SK-N-SH (cell line): Measurements from ENCODE around the gene MYO9B.

ENCODE experiments used
- CHD2 ChIP-seq: fragments of 150-350 bp; IDR thresholded peaks from 2 replicates; pipeline ENCODE4 v1.6.1; 2018; ENCODE audit warnings: low read length; ENCODE audit not compliant: partially characterized antibody
- EP300 ChIP-seq, 2 experiments: IDR thresholded peaks; 2 replicates each; pipeline versions ENCODE4 v1.4.0 to v1.6.1; 2012; ENCODE audit warnings: borderline replicate concordance in 1 of 2, low read depth in 1 of 2, low read length in 1 of 2
- EZH2phosphoT487 ChIP-seq: fragments of 200-600 bp; sonication (generic); IDR thresholded peaks from 2 replicates; pipeline ENCODE4 v1.6.1; 2017; ENCODE audit warnings: low read depth, mixed run types, mild to moderate bottlenecking, antibody characterized with exemption, moderate library complexity, borderline replicate concordance
- NFIC ChIP-seq: IDR thresholded peaks from 2 replicates; pipeline ENCODE4 v1.4.0; 2012; ENCODE audit warnings: borderline replicate concordance
- POLR2AphosphoS5 ChIP-seq: IDR thresholded peaks from 2 replicates; pipeline ENCODE4 v1.6.1; 2012; ENCODE audit warnings: low read depth, low read length
- RAD21 ChIP-seq: IDR thresholded peaks from 2 replicates; pipeline ENCODE4 v1.6.1; 2012; ENCODE audit warnings: mild to moderate bottlenecking, low read length
- SIN3A ChIP-seq: IDR thresholded peaks from 2 replicates; pipeline ENCODE4 v1.6.1; 2012; ENCODE audit warnings: low read depth, mild to moderate bottlenecking, low read length, moderate library complexity, borderline replicate concordance
- TAF1 ChIP-seq: IDR thresholded peaks from 2 replicates; pipeline ENCODE4 v1.6.1; 2012; ENCODE audit warnings: low read depth, mild to moderate bottlenecking, low read length, moderate library complexity, borderline replicate concordance
- TCF12 ChIP-seq: IDR thresholded peaks from 2 replicates; pipeline ENCODE4 v1.4.0; 2012
- TEAD4 ChIP-seq: IDR thresholded peaks from 2 replicates; pipeline ENCODE4 v1.4.0; 2012; ENCODE audit warnings: mild to moderate bottlenecking, borderline replicate concordance; ENCODE audit not compliant: insufficient read depth
- TF ChIP-seq, protein P1 (sequence below): fragments of 200-600 bp; sonication (generic); IDR thresholded peaks from 2 replicates; pipeline ENCODE4 v1.6.1; 2017; ENCODE audit warnings: antibody characterized with exemption, mild to moderate bottlenecking, moderate library complexity
- TF ChIP-seq, protein P2 (sequence below): IDR thresholded peaks from 2 replicates; pipeline ENCODE4 v1.4.0; 2012; ENCODE audit warnings: low read depth, borderline replicate concordance
- TF ChIP-seq, protein P3 (sequence below): IDR thresholded peaks from 2 replicates; pipeline ENCODE4 v1.4.0; 2012; ENCODE audit warnings: low read depth
- TF ChIP-seq, protein P4 (sequence below): fragments of 150-350 bp; IDR thresholded peaks from 2 replicates; pipeline ENCODE4 v1.6.1; 2017; ENCODE audit warnings: antibody characterized with exemption, low read length, low read depth, borderline replicate concordance

DNA sequence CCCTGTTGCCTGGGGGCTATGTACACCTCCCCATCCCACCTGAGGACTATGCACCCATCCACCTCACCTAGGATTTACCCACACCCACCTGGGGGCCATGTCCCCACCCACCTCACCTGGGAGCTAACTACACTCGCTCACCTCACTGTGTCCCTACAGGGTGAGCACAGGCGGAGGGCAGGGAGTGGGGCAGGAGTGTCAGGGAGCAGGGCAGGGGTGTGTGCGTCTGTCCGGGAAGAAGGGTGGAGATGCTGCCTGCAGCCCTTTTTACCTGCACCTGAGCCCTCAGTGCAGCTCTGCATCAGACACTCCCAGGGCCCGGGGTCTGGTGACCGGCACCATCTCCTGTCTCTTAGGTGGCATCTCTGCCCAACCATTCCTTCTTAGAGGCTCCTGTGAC lies 38.4 kb upstream of the MYO9B start:
- TF ChIP-seq, protein P1, sequence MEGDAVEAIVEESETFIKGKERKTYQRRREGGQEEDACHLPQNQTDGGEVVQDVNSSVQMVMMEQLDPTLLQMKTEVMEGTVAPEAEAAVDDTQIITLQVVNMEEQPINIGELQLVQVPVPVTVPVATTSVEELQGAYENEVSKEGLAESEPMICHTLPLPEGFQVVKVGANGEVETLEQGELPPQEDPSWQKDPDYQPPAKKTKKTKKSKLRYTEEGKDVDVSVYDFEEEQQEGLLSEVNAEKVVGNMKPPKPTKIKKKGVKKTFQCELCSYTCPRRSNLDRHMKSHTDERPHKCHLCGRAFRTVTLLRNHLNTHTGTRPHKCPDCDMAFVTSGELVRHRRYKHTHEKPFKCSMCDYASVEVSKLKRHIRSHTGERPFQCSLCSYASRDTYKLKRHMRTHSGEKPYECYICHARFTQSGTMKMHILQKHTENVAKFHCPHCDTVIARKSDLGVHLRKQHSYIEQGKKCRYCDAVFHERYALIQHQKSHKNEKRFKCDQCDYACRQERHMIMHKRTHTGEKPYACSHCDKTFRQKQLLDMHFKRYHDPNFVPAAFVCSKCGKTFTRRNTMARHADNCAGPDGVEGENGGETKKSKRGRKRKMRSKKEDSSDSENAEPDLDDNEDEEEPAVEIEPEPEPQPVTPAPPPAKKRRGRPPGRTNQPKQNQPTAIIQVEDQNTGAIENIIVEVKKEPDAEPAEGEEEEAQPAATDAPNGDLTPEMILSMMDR: no peak
- TF ChIP-seq EP300 (IDR thresholded peaks at IDR 0.05; ENCODE audit: borderline replicate concordance in 1 of 2, low read depth in 1 of 2, low read length in 1 of 2) (no peak), CHD2 (no peak), NFIC (no peak), TAF1 (no peak), TEAD4 (no peak), RAD21 (no peak), EZH2phosphoT487 (no peak), SIN3A (no peak), POLR2AphosphoS5 (no peak), TCF12 (no peak)
- TF ChIP-seq, protein P2, sequence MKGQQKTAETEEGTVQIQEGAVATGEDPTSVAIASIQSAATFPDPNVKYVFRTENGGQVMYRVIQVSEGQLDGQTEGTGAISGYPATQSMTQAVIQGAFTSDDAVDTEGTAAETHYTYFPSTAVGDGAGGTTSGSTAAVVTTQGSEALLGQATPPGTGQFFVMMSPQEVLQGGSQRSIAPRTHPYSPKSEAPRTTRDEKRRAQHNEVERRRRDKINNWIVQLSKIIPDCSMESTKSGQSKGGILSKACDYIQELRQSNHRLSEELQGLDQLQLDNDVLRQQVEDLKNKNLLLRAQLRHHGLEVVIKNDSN: no peak
- TF ChIP-seq, protein P3, sequence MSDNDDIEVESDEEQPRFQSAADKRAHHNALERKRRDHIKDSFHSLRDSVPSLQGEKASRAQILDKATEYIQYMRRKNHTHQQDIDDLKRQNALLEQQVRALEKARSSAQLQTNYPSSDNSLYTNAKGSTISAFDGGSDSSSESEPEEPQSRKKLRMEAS: no peak
- TF ChIP-seq, protein P4, sequence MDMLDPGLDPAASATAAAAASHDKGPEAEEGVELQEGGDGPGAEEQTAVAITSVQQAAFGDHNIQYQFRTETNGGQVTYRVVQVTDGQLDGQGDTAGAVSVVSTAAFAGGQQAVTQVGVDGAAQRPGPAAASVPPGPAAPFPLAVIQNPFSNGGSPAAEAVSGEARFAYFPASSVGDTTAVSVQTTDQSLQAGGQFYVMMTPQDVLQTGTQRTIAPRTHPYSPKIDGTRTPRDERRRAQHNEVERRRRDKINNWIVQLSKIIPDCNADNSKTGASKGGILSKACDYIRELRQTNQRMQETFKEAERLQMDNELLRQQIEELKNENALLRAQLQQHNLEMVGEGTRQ: no peak
